Right cardiac atrium (tissue), 5 donors: ENCODE data around the gene FBLN1. TPM values are rescaled to one million over a fixed set of nuclear protein-coding genes. Genes with fewer than 3 reads are reported as not detected.
"Not testable (repeated sequence)": the region's sequence is repeated elsewhere in the genome, so short reads cannot be mapped to it uniquely, and the experiment has no call there.

Experiments
- ATAC-seq, 2 donors: fragments of 200-7000 bp; cut with Tn5 transposase; one replicate each; pipeline versions ENCODE4 v1.8.0 to v1.9.1; 2020; ENCODE audit warnings: moderate library complexity in 2 of 2, mild to moderate bottlenecking in 1 of 2
- DNase-seq, 3 donors: peaks; one replicate each; pipeline ENCODE4 v3.0.0-alpha.2; 2020
- H3K27ac ChIP-seq: one replicate; pipeline ENCODE4 v1.5.1; 2013; ENCODE audit warnings: mild to moderate bottlenecking, low read length, control low read depth, moderate library complexity
- H3K27me3 ChIP-seq: one replicate; pipeline ENCODE4 v1.6.1; 2013; ENCODE audit not compliant: control insufficient read depth, insufficient read depth
- H3K4me1 ChIP-seq: one replicate; pipeline ENCODE4 v1.6.1; 2013; ENCODE audit warnings: low read length; ENCODE audit not compliant: control insufficient read depth, insufficient read depth
- H3K4me3 ChIP-seq: one replicate; pipeline ENCODE4 v1.5.1; 2013; ENCODE audit warnings: low read length, control low read depth
- H3K9me3 ChIP-seq: one replicate; pipeline ENCODE4 v1.6.1; 2013; ENCODE audit warnings: low read length; ENCODE audit not compliant: control insufficient read depth
- WGBS: extraction: QIAGEN DNeasy Blood & Tissue Kit; methylation state at CpG from one replicate; pipeline ENCODE4 v1.1.7; 2013; 5-methylcytosine and 5-hydroxymethylcytosine counted together
- intact Hi-C, 4 donors: fragments of 100-400 bp; cut with DNase I; formaldehyde crosslinking; loops; one replicate each; pipeline versions ENCODE4 v1.11.0 to v1.14.0; 2022 to 2023
- polyA plus RNA-seq: library from polyadenylated mRNA; stranded (reverse); fragments of 200-250 nt; gene quantifications from one replicate; pipeline ENCODE4 v1.2.3, GENCODE V29; 2013
- total RNA-seq, 4 donors: library from RNA; stranded (reverse); fragmentation: NEBNext Ultra II Directional; extraction: Animal tissue kit (Norgen Biotek cat#: 25700); gene quantifications; one replicate each; pipeline ENCODE4 v1.2.1, GENCODE V29; 2021
- donor health status: healthy with polysubstance abuse.
- donor health status: DM: no; HTN: yes; CAD: no.
- donor health status: DM: no; HTN: no; CAD: no.
- donor health status: DM: no; HTN: yes; CAD: no; lungs with severe emphysema.
- donor health status: DM: yes; HTN: yes; CAD: no.

Gene FBLN1
- total and polyA plus RNA-seq, 5 donors = 228 to 456 (median 390) TPM

DNA sequence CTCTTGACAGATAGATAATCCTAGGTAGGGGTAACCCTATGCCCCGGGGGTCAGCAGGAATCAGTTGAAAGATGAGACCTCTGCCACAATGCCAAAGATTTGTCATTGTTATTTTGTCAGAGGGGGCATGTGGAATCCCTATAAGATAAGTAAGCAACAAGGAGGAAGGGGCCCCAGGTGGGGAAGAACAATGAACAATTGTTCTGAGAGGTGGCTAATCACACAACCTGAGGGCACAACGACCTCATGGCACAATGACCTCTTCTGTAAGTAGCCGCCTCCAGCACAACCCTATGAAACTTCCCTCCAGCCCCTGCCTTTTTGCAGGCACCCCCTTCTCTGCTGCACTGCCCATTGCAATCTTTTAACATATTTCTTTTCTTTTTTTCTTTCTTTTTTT, 11.8 kb upstream of the FBLN1 start:
- DNase-seq (no peak), ATAC-seq (no peak)
- intact Hi-C loops = no loop called here
- H3K27me3 ChIP-seq = no peaks in the 10 kb centered on the region
- H3K4me1 ChIP-seq = no peaks in the 10 kb centered on the region
- H3K27ac ChIP-seq = no peak overlapping the region
- 72% methylated on average over 3 of the region's 3 CpGs for WGBS
- H3K9me3 ChIP-seq = no peaks in the 10 kb centered on the region
- H3K4me3 ChIP-seq = no peak overlapping the region

DNA sequence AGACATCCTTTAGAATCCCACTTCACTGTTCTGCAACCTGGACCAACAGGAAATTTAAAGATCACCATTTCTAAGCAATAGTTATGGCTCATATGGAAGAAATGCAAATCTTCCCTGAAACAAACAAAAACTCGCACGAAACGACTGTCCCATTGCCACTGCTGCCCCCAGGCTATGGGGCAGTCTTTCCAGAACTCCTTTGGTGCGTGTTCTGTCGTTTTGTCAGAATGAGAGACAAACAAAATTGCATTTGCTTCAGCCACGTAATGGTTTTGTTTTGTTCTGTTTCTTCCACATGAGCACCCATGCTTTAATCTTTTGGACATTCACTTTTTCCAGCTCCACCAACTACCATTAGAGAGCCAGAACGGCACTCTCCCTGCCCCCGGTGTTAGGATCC, 10.8 kb upstream of the FBLN1 start:
- ATAC-seq (no peak), DNase-seq (no peak)
- Histone ChIP-seq H3K4me1 (peaks cover 6% of the 10 kb centered on the region), H3K9me3 (no peaks in the 10 kb centered on the region), H3K27ac (no peak overlapping the region), H3K27me3 (no peaks in the 10 kb centered on the region), H3K4me3 (no peak overlapping the region)
- intact Hi-C loops = no loop called here
- WGBS = 89% methylated on average over 8 of the region's 8 CpGs

DNA sequence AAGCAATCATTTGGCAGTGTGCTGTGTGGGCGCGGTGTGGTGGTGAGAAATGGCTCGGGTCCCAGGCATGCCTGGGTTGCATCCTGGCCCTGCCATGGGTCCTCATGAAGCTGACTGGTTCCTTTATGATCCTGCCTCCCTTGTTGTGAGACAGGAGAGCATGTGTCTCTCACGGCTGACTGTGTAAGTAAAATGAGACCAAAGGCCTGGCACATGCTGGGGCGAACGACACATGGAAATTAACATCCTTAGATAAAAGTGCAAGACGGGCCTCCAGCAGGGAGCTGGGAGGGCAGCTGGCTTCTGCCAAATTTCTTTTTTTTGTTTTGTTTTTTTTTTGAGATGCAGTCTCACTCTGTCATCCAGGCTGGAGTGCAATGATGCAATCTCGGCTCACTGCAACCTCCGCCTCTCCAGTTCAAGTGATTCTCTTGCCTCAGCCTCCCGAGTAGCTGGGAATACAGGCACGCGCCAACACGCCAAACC, 9.4 kb upstream of the FBLN1 start:
- peak overlapping the region; percentile 57 for H3K27ac ChIP-seq
- peaks cover 6% of the 10 kb centered on the region for H3K4me1 ChIP-seq
- intact Hi-C loops = no loop called here
- 62% methylated on average over 13 of the region's 13 CpGs for WGBS
- H3K4me3 ChIP-seq = no peak overlapping the region
- DNase-seq (peak; percentile 72 to 80 (median 73)), ATAC-seq (peak; percentile 50 to 59)
- no peaks in the 10 kb centered on the region for H3K9me3 ChIP-seq
- H3K27me3 ChIP-seq = no peaks in the 10 kb centered on the region

DNA sequence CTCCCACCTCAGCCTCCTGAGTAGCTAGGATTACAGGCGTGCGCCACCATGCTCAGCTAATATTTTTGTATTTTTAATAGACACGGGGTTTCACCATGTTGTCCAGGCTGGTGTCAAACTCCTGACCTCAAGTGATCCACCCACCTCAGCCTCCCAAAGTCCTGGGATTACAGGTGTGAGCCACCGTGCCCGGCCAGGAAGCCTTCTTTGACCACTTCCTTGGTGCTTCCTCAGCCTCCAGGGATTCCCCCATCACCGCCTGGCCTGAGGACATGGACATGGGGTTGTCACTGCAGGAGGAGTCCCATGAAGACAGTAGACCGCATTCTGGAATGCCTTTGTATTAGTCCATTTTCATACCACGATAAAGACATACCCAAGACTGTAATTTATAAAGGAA, 8.4 kb upstream of the FBLN1 start:
- H3K9me3 ChIP-seq, H3K27me3 ChIP-seq, H3K4me3 ChIP-seq, H3K4me1 ChIP-seq, ATAC-seq, intact Hi-C loops, H3K27ac ChIP-seq: not testable (repeated sequence)
- WGBS = 91% methylated on average over 8 of the region's 8 CpGs
- peak in 1 of 3 donors; percentile 27 for DNase-seq

DNA sequence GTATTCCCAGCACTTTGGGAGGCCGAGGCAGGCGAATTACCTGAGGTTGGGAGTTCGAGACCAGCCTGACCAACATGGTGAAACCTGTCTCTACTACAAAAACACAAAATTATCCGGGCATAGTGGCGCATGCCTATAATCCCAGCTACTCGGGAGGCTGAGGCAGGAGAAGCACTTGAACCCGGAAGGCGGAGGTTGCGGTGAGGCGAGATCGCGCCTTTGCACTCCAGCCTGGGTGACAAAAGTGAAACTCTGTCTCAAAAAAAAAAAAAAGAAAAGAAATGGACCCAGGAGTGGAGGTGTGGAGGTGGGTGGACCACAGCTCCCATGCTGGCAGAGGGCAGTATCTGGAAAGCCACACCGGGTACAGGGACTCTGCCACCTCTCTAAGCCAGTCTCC, 7.1 kb upstream of the FBLN1 start:
- H3K4me1 ChIP-seq, H3K27ac ChIP-seq, H3K9me3 ChIP-seq, H3K4me3 ChIP-seq, intact Hi-C loops, H3K27me3 ChIP-seq, DNase-seq, ATAC-seq: not testable (repeated sequence)
- WGBS = 95% methylated on average over 13 of the region's 13 CpGs

DNA sequence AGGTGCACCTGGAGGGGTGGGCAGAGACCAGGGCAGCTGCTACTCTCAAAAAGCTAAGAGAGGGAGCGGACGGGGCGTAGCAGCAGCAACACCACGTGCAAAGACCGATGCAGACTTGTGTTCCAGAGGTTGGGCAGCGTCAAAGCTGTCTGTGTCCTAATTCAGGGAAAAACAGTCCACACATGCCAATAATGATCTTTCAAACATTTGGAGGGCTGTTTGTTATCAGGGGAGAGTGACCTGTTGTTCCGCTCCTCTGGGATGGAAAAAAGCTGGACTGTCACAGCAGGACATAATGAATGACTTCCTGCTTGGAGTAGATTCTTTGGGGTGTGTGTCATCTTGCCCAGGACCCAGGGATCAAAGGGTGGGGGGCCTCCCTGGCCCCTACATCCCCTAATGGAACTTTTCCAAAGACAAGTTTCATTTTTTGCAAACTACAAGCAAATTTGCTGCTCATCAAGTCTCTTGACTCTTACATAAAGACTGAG, 6.2 kb upstream of the FBLN1 start:
- 19% methylated on average over 7 of the region's 7 CpGs for WGBS
- H3K4me1 ChIP-seq = peaks cover 6% of the 10 kb centered on the region
- no peaks in the 10 kb centered on the region for H3K27me3 ChIP-seq
- H3K27ac ChIP-seq = peak overlapping the region; percentile 5
- no peaks in the 10 kb centered on the region for H3K9me3 ChIP-seq
- H3K4me3 ChIP-seq = no peak overlapping the region
- intact Hi-C loops = no loop called here
- ATAC-seq (peak; percentile 17 to 58), DNase-seq (peak in 2 of 3 donors; percentile 72 to 83)

DNA sequence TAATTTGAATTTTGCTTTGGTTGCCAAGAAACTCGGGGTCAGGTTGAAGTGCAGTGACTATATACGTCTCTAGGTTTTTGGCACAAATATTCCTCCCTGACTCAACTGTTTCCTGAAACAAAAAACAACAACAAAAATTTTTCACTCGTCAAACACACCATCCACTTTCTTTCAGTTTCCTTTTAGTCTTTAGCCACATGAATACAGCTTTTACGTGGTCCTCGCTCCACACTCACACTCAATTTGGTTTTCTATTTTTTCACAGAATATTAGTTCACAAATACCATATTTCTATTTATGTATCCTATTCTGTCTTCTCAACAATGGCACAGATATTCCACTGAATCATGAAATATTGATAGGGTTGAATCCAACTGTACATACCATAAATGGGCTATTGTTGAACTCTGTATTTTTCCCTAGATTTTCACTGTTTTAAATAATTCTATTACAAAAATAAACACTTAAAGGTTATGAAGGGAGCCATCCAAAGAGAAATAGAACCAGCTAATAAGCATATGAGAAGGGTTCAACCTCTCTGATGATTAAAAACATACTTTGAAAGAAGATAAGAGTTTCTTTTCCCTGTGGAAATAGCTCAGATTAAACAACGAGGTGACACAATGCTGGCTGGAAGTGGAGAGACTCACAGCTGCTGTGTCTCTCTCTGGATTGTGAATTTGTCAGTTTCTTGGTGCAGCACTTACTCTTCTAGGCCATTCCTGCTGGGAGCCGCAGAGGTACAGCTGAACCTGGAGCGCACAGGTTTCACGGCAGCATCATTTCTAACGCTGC, 5.1 kb upstream of the FBLN1 start:
- WGBS = 44% methylated on average over 10 of the region's 10 CpGs
- ATAC-seq (peak in 1 of 2 donors; percentile 17), DNase-seq (peak in 2 of 3 donors; percentile 33 to 55)
- Histone ChIP-seq H3K9me3 (no peaks in the 10 kb centered on the region), H3K4me1 (peaks cover 6% of the 10 kb centered on the region), H3K27ac (no peak overlapping the region), H3K4me3 (no peak overlapping the region), H3K27me3 (no peaks in the 10 kb centered on the region)
- intact Hi-C loops = no loop called here

DNA sequence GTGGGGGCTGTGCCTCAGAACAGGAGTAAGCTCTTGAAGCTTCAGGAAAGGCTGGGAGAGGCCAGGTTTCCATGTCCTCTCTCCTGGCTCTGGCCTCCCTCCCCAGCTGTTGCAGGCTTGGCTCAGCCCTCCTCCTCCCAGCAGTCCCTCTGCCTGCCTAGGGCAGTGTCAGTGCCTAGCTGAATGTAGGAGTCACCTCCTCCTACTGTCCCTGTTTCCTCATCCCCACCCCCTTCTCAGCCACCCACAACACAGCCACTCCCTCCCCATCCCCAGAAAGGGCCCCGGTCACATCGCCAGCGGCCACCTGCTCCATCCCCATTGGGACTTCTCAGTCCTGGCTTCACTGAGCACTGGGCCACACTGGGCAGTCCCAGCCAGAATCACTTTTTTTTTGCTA, 2.9 kb upstream of the FBLN1 start:
- 80% methylated on average over 3 of the region's 3 CpGs for WGBS
- peak; percentile 69 to 77 for ATAC-seq
- Histone ChIP-seq H3K27ac (no peak overlapping the region), H3K9me3 (no peaks in the 10 kb centered on the region), H3K4me1 (peaks cover 6% of the 10 kb centered on the region), H3K27me3 (no peaks in the 10 kb centered on the region), H3K4me3 (no peak overlapping the region)
- intact Hi-C loops = loop anchor here in 1 of 4 donors (10.0 kb wide), 1 partner anchor 45 kb away; no protein-coding TSS in a partner anchor
- peak; percentile 82 to 91 (median 89) for DNase-seq

DNA sequence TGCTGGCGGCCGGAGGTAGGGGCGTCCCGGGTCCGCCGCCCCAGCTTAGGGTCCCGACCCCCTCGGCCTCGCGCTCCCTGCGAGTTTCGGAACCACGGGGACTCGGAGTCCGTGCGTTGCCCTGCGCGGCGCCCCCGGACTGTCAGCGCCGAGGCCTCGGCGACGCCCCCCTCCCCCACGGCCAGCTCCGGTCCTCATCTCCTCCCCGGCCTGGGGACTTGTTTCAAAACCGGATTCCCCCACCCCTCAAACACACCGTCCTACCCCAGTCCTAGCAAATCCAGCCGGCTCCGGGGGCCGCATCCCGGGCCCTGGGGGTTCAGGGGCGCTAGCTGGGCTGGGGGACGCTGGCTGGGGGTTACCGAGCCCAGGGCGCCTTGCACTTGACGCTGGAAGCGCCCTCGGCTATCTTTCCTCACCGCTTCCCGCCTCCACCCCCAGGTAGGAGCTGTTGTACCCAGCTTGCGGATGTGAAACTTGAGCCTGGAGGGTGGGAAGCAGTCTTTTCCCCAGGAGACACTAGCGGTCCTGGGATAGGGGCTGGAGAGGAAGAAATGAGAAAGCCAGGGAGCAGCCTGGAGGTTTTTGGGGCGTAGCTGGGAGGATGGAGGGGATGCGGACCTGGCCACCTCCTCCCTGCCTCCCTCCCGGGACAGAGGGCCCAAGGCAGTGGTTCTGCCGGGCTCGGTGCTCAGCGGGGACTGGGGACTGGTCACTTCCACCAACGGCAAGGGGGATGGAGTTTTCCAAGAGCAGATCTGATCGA, 550 bp downstream of the FBLN1 start:
- peaks cover 2% of the 10 kb centered on the region for H3K4me1 ChIP-seq
- peak overlapping the region; percentile 21 for H3K27ac ChIP-seq
- intact Hi-C loops = loop anchor here in 1 of 4 donors (10.0 kb wide), 1 partner anchor 48 kb away; no protein-coding TSS in a partner anchor
- no peaks in the 10 kb centered on the region for H3K9me3 ChIP-seq
- DNase-seq (peak in 1 of 3 donors; percentile 59), ATAC-seq (no peak)
- WGBS = 15% methylated on average over 53 of the region's 53 CpGs
- H3K4me3 ChIP-seq = peak overlapping the region; percentile 49
- no peaks in the 10 kb centered on the region for H3K27me3 ChIP-seq

DNA sequence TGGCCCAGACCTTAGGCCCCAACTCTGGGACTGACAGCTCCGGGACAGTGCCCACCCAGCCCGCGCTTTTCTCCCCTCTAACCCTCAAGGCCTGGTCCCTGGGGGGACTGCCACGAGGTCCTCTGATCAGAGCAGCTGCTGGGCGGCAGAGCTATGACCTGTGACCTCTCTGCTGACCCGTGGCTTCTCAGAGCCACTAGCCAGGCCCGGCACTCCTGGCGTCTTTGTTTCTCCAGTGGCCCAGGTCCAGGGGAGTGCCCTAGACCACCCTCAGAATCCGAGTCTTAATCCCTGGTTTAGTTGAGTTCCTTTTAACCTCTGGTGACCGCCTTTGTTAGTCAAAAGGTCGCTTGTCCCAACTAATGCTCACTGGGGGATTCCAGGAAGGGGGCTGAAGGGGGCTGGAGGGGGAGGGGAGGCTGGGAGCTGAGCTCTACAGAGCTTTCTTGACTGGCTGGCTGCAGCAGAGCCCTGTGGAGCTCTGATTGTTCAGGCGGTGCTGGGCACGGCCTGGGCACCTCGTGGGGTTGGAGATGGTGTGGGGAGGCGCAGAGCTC, 1.2 kb downstream of the FBLN1 start:
- Histone ChIP-seq H3K27me3 (no peaks in the 10 kb centered on the region), H3K4me3 (peak overlapping the region; percentile 49), H3K27ac (peak overlapping the region; percentile 59), H3K9me3 (no peaks in the 10 kb centered on the region), H3K4me1 (peaks cover 2% of the 10 kb centered on the region)
- WGBS = 47% methylated on average over 15 of the region's 15 CpGs
- ATAC-seq = no peak
- DNase-seq = peak in 1 of 3 donors; percentile 65
- intact Hi-C loops = loop anchor here in 1 of 4 donors (10.0 kb wide), 1 partner anchor 49 kb away; no protein-coding TSS in a partner anchor
